Putamen (tissue), 1 donor: ENCODE results near the gene CNPY1.

Experiments used
- DNase-seq: peaks from one replicate; pipeline ENCODE4 v3.0.0-alpha.2; 2016; ENCODE audit warnings: low spot score

CNPY1 gene

GRCh38 chr7:155511702-155511996, 34.7 kb downstream of the CNPY1 start:
- no peak for DNase-seq

- DNase-seq, result no peak
These were observed 35.2 kb downstream of the CNPY1 start for GRCh38 chr7:155510975-155511701.

GRCh38 chr7:155509725-155510551, 36.4 kb downstream of the CNPY1 start:
- no peak for DNase-seq

GRCh38 chr7:155509359-155509724, 37.0 kb downstream of the CNPY1 start:
- DNase-seq, result no peak

- DNase-seq, result no peak
These were observed 37.7 kb downstream of the CNPY1 start for GRCh38 chr7:155508376-155509358.

GRCh38 chr7:155507576-155507975, 38.8 kb downstream of the CNPY1 start:
- DNase-seq, result no peak

- no peak for DNase-seq
These were observed 39.5 kb downstream of the CNPY1 start for GRCh38 chr7:155506854-155507337.

GRCh38 chr7:155505422-155505793, 41.0 kb downstream of the CNPY1 start:
- DNase-seq, result no peak

GRCh38 chr7:155497149-155497901, 49.0 kb downstream of the CNPY1 start:
- no peak for DNase-seq

GRCh38 chr7:155496267-155497005, 49.9 kb downstream of the CNPY1 start:
- DNase-seq, result no peak

GRCh38 chr7:155495440-155496248, 50.7 kb downstream of the CNPY1 start:
- DNase-seq, result no peak

- no peak for DNase-seq
These were observed 51.8 kb downstream of the CNPY1 start for GRCh38 chr7:155494551-155494950.

GRCh38 chr7:155493744-155494538, 52.4 kb downstream of the CNPY1 start:
- DNase-seq, result no peak

GRCh38 chr7:155491812-155492211, 54.5 kb downstream of the CNPY1 start:
- DNase-seq, result no peak

GRCh38 chr7:155490697-155491628, 55.4 kb downstream of the CNPY1 start:
- no peak for DNase-seq

GRCh38 chr7:155489862-155490696, 56.3 kb downstream of the CNPY1 start:
- DNase-seq, result no peak
